SKM-1 (cell line): ENCODE measurements around the gene PERM1.
"Not testable (repeated sequence)": the region's sequence is repeated elsewhere in the genome, so short reads cannot be mapped to it uniquely, and the experiment has no call there.

Experiments used
- DNase-seq: peaks from one replicate; lab custom pipeline; 2025; ENCODE audit not compliant: unreplicated experiment; lab: John Stamatoyannopoulos, UW

PERM1 gene

DNA sequence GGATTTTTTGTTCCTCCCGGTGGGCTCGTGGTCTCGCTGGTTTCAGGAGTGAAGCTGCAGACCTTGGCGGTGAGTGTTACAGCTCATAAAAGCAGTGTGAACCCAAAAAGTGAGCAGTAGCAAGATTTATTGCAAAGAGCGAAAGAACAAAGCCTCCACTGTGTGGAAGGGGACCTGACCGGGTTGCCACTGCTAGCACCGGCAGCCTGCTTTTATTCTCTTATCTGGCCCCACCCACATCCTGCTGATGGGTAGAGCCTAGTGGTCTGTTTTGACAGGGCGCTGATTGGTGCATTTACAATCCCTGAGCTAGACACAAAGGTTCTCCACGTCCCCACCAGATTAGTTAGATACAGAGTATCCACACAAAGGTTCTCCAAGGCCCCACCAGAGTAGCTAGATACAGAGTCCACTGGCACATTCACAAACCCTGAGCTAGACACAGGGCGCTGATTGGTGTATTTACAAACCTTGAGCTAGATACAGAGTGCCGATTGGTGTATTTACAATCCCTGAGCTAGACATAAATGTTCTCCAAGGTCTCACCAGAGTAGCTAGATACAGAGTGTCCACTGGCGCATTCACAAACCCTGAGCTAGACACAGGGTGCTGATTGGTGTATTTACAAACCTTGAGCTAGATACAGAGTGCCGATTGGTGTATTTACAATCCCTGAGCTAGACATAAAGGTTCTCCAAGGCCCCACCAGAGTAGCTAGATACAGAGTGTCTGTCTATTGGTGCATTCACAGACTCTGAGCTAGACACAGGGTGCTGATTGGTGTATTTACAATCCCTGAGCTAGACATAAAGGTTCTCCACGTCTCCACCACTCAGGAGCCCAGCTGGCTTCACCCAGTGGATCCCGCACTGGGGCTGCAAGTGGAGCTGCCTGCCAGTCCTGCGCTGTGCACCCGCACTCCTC lies 35.8 kb upstream of the PERM1 start:
- not testable (repeated sequence) for DNase-seq

DNA sequence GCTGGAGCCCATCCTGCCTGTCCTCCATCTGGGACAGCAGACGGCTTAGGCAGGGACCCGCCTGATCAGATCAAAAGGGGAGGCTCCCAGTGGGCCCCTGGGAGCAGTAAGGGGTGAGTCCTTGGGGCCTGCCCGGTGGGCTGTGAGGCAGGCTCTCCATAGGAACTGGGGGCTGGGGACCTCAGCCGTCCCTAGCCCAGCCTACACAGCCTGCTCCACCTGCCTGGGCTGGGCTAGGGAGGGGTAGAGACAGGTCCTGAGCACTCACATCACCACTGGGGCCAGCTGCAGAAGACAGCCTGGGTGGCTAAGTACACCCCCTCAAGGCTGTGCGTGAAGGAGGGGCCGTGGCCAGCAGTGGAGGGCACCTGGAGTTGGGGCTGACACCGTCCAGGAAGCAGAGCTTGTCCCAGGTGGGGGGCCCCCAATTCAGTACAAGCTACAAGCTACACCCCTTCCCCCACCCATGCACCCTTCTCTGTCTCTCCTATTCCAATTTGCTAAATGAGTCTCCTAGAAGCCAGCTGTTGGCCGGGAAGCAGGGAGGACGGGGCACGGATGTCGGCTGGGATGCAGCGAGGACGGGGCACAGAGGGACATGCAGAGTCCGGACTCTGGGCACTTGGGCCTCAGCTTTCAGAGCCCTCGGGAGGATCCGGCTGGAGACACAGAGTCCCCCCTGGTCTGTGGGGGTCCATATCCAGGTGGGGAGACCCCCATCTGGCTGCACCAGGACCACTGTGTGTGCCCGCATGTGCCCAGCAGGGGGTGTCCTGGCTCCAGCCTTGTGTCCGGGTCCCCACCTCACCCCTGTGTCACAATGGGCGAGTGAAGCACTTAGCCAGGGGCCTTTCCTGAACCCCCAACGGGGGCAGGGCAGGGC lies 33.1 kb upstream of the PERM1 start:
- no peak for DNase-seq

DNA sequence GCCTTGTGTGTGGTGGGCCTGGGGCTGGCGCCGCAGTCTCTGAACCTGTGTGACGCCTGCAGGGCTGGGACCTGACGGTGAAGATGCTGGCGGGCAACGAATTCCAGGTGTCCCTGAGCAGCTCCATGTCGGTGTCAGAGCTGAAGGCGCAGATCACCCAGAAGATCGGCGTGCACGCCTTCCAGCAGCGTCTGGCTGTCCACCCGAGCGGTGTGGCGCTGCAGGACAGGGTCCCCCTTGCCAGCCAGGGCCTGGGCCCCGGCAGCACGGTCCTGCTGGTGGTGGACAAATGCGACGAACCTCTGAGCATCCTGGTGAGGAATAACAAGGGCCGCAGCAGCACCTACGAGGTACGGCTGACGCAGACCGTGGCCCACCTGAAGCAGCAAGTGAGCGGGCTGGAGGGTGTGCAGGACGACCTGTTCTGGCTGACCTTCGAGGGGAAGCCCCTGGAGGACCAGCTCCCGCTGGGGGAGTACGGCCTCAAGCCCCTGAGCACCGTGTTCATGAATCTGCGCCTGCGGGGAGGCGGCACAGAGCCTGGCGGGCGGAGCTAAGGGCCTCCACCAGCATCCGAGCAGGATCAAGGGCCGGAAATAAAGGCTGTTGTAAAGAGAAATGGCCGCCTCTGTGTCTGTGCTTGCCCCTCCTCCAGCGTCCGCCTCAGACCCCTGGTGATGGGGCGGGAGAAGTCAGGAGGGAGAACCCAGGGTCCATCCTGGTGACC lies 32.2 kb upstream of the PERM1 start:
- no peak for DNase-seq

DNA sequence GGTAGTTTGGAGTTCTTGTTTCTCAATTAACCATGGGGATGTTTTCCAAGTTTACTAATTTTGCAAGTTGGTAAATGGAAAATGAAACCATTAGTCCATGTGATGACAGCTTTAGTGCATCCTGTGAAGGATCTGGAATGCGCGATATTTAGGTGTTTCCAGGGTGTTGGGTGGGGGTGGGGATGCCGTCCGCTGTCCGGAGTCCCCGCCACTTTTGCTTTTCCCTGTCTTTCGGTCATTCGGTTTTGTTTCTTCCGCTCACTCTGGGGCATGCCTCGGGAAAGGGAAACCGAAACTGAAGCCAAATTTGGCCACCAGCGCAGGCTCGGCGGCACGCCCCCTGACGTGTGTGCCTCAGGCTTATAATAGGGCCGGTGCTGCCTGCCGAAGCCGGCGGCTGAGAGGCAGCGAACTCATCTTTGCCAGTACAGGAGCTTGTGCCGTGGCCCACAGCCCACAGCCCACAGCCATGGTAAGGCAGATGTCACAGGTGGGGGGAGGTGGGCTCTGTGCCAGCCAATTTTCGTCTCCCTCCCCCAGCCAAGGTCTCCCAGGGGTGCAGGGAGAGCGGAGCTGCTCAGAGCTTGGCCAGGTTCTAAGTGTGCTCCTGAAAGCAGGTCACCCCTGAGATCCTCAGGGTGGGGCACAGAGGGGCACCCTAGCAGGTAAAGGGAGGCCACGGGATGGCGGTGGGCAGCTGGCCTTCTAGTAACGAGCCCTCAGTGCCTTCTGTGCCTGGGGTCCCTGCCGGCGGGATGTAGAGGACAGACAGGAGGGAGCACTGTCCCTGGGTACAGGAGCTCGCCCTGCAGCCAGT lies 31.4 kb upstream of the PERM1 start, which contains the start of gene ISG15:
TSS of gene ISG15 (plus strand) at position 393 of the 817 bp plus-strand sequence. CDS start at position 470, 77 bp downstream.
- peak; percentile 59 for DNase-seq

DNA sequence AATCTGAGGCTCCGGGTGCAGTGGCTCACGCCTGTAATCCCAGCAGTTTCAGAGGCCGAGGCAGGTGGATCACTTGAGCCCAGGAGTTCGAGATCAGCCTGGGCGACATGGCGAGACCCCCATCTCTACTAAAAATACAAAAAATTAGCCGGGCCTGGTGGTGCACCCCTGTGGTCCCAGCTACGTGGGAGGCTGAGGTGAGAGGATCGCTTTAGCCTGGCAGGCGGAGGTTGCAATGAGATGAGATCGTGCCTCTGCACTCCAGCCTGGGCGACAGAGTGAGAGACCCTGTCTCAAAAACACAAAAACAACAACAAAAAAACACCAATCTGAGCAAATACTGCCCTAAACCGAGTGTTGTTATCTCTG lies 30.8 kb upstream of the PERM1 start:
- not testable (repeated sequence) for DNase-seq

DNA sequence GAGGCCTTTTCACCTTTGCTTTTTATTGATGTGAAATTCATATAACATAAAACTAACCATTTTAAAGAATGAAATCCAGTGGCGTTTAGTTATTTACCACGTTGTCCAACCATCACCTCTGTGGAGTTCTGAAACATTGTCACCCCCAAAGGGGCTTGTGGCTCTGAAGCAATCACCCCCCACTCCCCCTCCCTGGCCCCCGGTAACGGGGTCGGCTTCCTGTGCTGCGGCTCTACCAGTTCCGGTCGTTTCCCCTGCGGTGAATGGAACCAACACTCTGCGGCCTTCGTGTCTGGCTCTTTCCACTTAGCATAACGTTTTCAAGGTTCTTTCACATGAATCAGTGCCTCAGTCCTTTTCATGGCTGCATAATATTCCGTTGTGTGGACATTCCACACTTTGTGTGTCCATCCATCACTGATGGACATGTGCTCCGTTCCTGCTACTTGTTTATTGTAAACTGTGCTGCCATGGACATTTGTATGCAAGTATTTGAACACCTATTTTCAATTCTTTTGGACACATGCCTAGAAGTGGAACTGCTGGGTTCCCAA lies 29.6 kb upstream of the PERM1 start:
- no peak for DNase-seq

DNA sequence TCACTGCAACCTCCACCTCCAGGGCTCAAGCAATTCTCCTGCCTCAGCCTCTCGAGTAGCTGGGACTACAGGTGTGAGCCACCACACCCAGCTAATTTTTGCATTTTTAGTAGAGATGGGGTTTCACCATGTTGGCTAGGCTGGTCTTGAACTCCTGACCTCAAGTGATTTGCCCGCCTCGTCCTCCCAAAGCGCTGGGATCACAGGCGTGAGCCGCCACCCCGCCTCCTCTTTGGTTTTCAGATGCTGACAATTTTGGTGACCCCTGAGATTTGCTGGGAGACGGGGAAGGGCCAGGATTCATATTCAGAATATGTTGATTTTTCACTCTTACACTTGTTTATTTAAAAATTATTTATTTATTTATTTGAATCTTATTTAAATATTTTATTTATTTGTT lies 28.2 kb upstream of the PERM1 start:
- DNase-seq, result not testable (repeated sequence)

DNA sequence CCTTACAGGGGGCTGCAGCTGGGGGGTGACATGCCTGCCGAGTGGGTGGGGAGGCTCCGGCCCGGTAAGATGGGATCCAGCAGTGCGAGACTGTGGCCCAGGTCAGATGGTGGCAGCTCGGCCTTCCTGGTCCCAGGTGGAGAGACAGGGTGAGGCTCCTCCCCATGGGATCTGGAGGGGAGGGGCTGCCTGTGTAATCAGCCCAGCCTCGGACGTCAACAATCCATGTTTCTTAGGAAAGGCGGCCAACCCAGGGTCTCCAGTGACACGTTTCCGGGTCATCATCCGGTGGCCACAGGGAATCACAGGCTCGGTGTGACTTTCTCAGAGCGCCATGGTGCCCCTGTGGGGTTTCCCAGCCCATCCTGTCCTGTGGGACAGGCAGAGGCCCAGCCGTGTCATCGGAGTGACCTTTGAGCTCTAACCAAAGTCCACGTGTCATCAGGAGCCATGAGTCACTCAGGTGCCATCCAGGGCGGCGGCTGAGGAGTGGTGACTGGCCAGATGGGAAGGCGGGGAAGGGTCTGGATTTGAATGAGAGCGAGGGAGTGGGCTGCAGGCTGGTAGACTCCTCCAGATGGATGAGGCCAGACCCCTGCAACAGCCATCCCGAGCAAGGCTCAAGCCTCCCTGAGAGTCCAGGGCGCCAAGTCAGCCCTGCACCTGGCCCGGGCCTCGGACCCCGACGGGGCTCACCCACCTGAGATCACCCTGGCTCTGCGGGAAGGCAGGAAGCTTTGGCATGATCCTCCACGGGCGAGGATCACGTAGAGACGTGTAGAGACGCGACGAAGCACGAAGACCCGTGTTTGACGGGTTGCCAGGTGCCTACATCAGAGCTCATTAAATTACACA lies 24.6 kb upstream of the PERM1 start:
- no peak for DNase-seq

DNA sequence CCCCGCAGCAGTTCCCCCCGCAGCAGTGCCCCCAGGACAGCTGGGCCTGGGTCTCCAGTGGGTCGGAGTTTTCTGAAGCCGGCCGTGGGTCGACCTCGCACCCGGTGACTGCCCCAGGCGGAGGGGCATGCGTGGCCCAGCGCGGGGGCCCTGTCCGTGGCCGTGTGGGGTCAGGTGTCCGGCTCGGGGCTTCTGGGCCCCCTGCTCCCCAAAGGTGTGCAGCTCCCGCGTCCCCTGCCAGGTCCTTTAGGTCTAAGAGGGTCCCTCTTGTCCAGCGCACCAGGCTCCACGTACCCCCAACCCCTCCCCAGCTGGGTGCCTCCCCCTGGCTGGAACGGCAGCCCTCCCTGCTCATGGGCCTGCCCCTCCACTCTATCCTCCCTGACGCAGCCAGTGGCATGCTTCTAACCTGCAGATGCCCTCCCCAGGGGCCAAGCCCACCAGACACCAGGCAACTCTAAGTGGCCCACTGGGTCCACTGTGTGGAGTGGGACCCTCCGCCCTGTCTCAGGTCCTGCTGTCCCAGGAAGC lies 23.9 kb upstream of the PERM1 start:
- DNase-seq, result no peak

DNA sequence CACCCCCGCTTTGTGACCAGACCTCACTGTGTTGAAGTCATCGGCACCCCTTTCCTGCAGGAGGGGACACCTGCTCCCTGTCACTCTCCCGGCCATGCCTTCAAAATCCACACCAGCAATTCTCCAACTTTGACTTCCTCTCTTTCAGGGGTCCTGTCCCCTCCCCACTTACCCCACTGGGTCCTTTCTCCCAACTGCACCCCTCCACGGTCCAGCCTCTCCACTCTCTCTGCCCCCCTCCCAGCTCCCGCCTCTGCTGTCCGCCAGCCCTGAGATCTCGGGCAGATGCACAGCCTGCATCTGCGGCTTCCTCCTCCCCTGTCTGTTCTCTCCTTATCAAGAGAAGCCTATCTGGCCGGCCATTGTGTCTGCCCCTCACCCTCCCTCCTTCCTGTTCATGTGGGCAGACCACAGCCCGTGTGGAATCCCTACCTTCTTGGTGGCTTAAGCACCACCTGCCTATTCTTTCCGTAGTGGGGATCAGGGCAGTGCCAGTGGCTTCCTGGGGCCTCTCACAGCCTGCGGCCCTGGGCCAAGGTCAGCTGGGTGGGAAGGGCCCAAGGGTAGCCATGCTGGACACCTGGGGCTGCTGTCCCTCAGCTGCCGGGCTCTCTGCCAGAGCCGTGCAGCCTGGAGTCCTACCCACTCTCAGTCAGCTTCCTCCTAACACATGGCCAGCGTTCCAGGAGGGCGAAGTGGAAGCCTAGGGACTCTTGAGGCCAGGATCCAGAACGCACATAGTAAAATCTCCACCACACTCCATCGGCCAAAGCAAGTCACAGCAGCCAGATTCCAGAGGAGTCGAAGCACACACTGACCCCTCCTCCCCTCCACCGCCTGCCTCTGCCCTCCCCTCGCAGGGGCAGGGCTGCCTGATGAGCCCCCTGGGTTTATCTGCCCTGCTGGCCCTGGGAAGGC lies 23.1 kb upstream of the PERM1 start:
- no peak for DNase-seq

DNA sequence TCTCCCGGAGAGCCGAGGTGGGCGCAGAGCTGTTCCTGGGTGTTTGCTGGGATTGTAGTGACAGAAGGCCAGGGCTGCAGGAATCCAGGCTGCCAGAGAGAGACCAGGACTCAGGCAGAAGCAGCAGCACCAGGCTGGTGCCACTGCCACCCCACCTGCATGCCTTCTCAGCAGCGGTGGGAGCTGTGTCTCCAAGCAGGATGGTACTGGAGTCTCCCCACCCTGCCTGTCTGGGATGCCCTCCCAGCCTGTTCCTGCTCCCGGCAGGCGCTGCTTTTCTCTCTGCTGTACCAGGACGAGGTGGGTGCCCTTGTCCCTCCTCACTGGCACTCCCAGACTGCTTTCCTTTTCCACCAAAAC lies 22.5 kb upstream of the PERM1 start:
- DNase-seq, result no peak

DNA sequence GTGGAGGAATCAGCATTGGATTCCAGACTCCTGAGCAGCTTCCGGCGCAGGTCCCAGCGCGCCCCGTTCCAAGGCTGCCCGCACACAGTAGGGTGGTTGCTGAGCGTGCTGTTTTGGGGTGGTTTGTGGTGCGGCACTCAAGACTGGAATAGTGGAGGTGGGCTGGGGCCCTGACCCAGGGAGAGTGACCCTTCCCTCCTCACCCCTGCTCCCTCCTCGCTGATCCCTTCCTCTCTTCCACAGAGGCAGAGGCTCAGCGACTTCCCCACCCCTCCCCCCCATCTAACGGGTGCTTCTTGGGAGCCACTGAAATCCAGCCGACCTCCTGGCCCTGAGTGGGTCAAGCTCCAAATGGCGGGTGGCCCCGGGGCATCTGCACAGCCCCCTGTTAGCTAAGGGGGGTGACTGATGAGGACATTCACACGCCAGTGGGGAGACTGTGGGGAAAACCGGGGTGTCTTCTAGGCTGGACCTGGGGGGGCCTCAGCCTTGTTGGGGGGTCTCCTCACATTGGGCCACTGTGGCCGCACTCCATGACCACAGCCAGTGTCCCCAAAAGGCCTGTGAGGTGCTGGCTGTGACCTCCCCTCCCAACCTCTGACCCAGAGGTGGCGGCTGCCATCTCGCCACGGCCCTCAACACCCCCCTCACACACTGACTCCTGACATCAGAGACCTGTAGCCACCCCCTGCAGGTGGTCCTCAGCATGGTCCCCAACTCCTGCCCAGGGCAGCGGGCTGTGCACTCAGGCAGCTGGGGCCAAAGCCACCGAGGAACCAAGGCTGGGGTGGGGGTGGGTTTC lies 21.9 kb upstream of the PERM1 start:
- no peak for DNase-seq

DNA sequence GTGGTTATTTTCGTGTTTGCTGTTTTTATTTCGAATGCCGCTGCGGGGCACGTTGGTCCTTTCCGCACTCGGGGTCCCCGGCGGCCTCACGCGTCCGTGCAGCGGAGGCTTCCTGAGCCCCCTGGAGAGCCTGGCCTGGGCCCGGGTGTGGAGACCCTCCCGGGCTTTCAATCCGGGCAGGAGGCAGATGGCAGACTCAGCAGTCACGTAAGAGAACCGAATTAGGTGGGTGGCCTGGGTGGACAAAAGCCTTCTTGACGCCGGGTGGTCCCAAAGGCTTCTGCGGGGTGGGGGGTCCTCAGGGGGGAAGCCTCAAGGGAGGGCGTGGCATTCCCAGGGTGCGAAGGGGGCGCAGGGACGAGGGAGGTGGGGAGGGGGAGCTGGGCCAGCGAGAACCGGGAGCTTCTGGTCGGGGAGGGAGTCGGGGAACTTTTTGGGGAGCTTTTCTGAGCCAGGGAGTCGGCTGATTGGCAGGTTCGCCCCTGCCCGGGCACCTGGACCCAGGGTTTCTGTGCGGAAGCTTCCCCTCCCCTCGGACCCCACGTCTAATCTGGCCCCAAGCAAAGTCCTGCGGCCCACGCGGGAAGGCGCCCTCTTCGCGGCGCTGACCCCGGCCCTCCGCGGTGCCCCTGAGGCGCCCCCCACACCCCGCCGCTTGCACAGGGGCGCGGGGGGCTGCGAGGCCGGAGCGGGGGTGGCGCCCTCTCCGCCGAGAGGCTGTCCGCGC lies 19.3 kb upstream of the PERM1 start:
- DNase-seq, result no peak

DNA sequence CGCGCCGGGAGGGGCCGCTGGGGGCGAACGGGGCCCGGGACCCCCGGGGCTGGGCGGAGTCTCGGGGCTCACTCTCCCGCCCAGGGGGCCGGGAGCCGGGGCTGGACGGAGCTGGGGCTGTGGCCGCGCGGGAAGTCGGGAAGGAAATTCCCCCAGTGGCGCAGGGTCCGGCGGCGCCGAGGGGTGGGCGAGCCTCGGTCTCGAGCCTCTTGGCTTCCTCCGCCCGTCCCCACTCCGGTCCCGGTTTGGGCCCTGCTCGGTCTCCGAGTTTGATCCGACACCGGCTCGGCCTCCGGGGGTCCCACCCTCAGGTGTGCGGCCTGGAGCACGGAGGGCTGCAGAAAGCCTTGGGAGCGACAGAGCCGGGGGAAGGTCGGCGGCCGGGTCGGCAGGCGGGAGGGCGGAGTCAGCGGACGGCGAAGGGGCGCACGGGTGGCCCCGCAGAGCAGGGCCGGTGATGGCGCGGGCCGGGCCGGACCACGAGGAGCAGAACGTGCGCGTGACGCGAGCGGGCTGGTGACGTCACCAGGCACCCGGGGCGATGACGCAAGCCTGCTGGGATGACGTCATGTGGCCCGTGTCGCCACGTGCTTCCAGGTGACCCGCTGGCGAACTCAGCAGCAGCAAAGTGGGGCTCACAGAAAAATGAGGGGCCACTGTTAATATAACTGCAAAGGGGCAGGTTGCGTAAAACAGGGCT lies 18.6 kb upstream of the PERM1 start:
- no peak for DNase-seq

DNA sequence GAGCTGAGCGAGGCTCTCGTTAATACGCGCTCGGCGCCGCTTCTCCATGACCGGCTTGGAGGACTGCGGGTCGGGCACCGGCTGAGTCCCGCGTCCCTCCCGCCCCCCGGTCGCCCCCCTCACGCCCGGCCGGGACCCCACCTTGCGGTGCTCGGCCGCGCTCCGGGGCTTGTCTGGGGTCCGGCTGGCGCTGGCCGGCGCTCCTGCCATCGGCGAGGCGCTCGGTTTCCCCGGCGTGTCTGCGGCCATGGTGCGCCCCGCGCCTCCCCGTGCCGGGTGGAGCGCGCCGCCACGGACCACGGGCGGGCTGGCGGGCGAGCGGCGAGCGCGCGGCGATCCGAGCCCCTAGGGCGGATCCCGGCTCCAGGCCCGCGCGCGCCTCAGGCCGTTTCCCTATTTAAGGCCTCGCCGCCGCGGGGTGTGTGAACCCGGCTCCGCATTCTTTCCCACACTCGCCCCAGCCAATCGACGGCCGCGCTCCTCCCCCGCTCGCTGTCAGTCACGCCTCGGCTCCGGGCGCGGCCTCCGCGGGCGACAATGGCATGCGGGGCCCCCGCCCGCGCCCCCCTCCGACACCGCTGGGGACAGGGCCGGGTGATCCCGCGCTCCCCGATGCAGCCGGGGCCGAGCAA lies 17.9 kb upstream of the PERM1 start, which contains the start of gene HES4:
TSS of gene HES4 (minus strand) at position 373 of the 632 bp plus-strand sequence. CDS start at position 249, 124 bp downstream.
- no peak for DNase-seq
